NT2/D1 (cell line): ENCODE measurements around the gene ADAM22.
"Not testable (repeated sequence)": the region's sequence is repeated elsewhere in the genome, so short reads cannot be mapped to it uniquely, and the experiment has no call there.

ENCODE experiments used
- DNase-seq: peaks from one replicate; pipeline ENCODE4 v3.0.0-alpha.2; 2011; ENCODE audit warnings: low read depth, low spot score
- H3K27me3 ChIP-seq: 2 replicates; pipeline ENCODE4 v1.6.0; 2011; ENCODE audit warnings: mild to moderate bottlenecking; ENCODE audit not compliant: insufficient read length, insufficient read depth
- H3K36me3 ChIP-seq: 2 replicates; pipeline ENCODE4 v1.6.1; 2011; ENCODE audit warnings: mild to moderate bottlenecking, low read length, mixed read lengths; ENCODE audit not compliant: insufficient read depth, insufficient read length
- H3K4me1 ChIP-seq: 2 replicates; pipeline ENCODE4 v1.5.1; 2011; ENCODE audit not compliant: insufficient read depth, insufficient read length
- H3K4me3 ChIP-seq: 2 replicates; pipeline ENCODE4 v1.5.1; 2011; ENCODE audit warnings: low read depth; ENCODE audit not compliant: insufficient read length
- H3K9ac ChIP-seq: 2 replicates; pipeline ENCODE4 v1.6.0; 2011; ENCODE audit warnings: low read depth; ENCODE audit not compliant: insufficient read length
- H3K9me3 ChIP-seq: 2 replicates; pipeline ENCODE4 v1.5.1; 2011; ENCODE audit warnings: mild to moderate bottlenecking, low read length; ENCODE audit not compliant: insufficient read depth
- SUZ12 ChIP-seq: IDR thresholded peaks from 2 replicates; pipeline ENCODE4 v1.6.1; 2011; ENCODE audit not compliant: insufficient read length, insufficient read depth; ENCODE audit errors: extremely low read depth
- YY1 ChIP-seq: IDR thresholded peaks from 2 replicates; pipeline ENCODE4 v1.6.1; 2011; ENCODE audit not compliant: insufficient read length, insufficient read depth
- ZNF274 ChIP-seq: IDR thresholded peaks from 2 replicates; pipeline ENCODE4 v1.6.1; 2011; ENCODE audit warnings: mild to moderate bottlenecking, low read depth, low read length

The ADAM22 gene

GRCh38 chr7:87934699-87935383 is 790 bp downstream of the ADAM22 start:
- TF ChIP-seq YY1 (no peak), SUZ12 (no peak), ZNF274 (no peak)
- Histone ChIP-seq H3K4me1 (no peaks in the 10 kb centered on the region), H3K9me3 (no peaks in the 10 kb centered on the region), H3K36me3 (no peaks in the 10 kb centered on the region), H3K9ac (peak overlapping the region; percentile 91), H3K27me3 (peaks cover 20% of the 10 kb centered on the region), H3K4me3 (peak overlapping the region; percentile 75)
- peak; percentile 9 for DNase-seq

GRCh38 chr7:87935384-87935706 is 1.3 kb downstream of the ADAM22 start:
- Histone ChIP-seq H3K9me3 (no peaks in the 10 kb centered on the region), H3K27me3 (peaks cover 20% of the 10 kb centered on the region), H3K9ac (no peak overlapping the region), H3K4me3 (peak overlapping the region; percentile 75), H3K36me3 (no peaks in the 10 kb centered on the region), H3K4me1 (no peaks in the 10 kb centered on the region)
- TF ChIP-seq SUZ12 = no peak
- no peak for TF ChIP-seq YY1
- no peak for TF ChIP-seq ZNF274
- DNase-seq = no peak

GRCh38 chr7:87941138-87941537 is 7.1 kb downstream of the ADAM22 start:
- no peak overlapping the region for H3K9ac ChIP-seq
- no peak for DNase-seq
- H3K36me3 ChIP-seq = no peaks in the 10 kb centered on the region
- H3K4me1 ChIP-seq = no peaks in the 10 kb centered on the region
- no peak overlapping the region for H3K4me3 ChIP-seq
- no peaks in the 10 kb centered on the region for H3K27me3 ChIP-seq
- H3K9me3 ChIP-seq = no peaks in the 10 kb centered on the region
- TF ChIP-seq ZNF274 = no peak
- no peak for TF ChIP-seq YY1
- TF ChIP-seq SUZ12 = no peak

GRCh38 chr7:87944547-87944946 is 10.5 kb downstream of the ADAM22 start:
- H3K4me1 ChIP-seq = no peaks in the 10 kb centered on the region
- TF ChIP-seq ZNF274 = no peak
- no peak for TF ChIP-seq SUZ12
- no peak for TF ChIP-seq YY1

GRCh38 chr7:87945926-87946325 is 11.9 kb downstream of the ADAM22 start:
- not testable (repeated sequence) for H3K27me3 ChIP-seq, H3K4me1 ChIP-seq, H3K36me3 ChIP-seq, H3K4me3 ChIP-seq, H3K9ac ChIP-seq, DNase-seq, H3K9me3 ChIP-seq

More at GRCh38 chr7:87944547-87944946, 10.5 kb downstream of the ADAM22 start:
- Histone ChIP-seq H3K36me3 (no peaks in the 10 kb centered on the region), H3K27me3 (no peaks in the 10 kb centered on the region), H3K9me3 (no peaks in the 10 kb centered on the region), H3K9ac (no peak overlapping the region), H3K4me3 (no peak overlapping the region)
- DNase-seq = no peak

- Histone ChIP-seq H3K9me3 (no peaks in the 10 kb centered on the region), H3K4me1 (no peaks in the 10 kb centered on the region), H3K27me3 (no peaks in the 10 kb centered on the region), H3K4me3 (no peak overlapping the region), H3K9ac (no peak overlapping the region), H3K36me3 (no peaks in the 10 kb centered on the region)
- TF ChIP-seq SUZ12 (no peak), ZNF274 (no peak), YY1 (no peak)
- DNase-seq = no peak
Observed at GRCh38 chr7:87948371-87948770, 14.3 kb downstream of the ADAM22 start.

- Histone ChIP-seq H3K9ac (no peak overlapping the region), H3K9me3 (no peaks in the 10 kb centered on the region; the same call in 1 of the 2 replicates), H3K4me1 (no peaks in the 10 kb centered on the region), H3K36me3 (no peaks in the 10 kb centered on the region), H3K4me3 (no peak overlapping the region), H3K27me3 (no peaks in the 10 kb centered on the region)
- no peak for TF ChIP-seq SUZ12
- TF ChIP-seq ZNF274 = no peak
- TF ChIP-seq YY1 = no peak
- DNase-seq = no peak
Observed at GRCh38 chr7:87959336-87959735, 25.3 kb downstream of the ADAM22 start.

GRCh38 chr7:87960239-87960638 is 26.2 kb downstream of the ADAM22 start:
- H3K36me3 ChIP-seq = no peaks in the 10 kb centered on the region
- H3K4me3 ChIP-seq = no peak overlapping the region
- H3K9ac ChIP-seq = no peak overlapping the region
- no peaks in the 10 kb centered on the region for H3K27me3 ChIP-seq
- TF ChIP-seq ZNF274 (no peak), SUZ12 (no peak), YY1 (no peak)
- no peaks in the 10 kb centered on the region for H3K4me1 ChIP-seq
- DNase-seq = no peak
- no peaks in the 10 kb centered on the region; the same call in 1 of the 2 replicates for H3K9me3 ChIP-seq
